Endodermal cell (in vitro differentiated cells): ENCODE measurements around the gene MLLT3. TPM values are rescaled to one million over a fixed set of nuclear protein-coding genes. Genes with fewer than 3 reads are reported as not detected.

ENCODE experiments used
- DNase-seq: peaks from one replicate; pipeline ENCODE4 v3.0.0-alpha.2; 2017
- H3K27ac ChIP-seq: 2 replicates; pipeline ENCODE4 v1.5.1; 2013; ENCODE audit warnings: mild to moderate bottlenecking, low read depth, low read length, moderate library complexity
- H3K27me3 ChIP-seq: 2 replicates; pipeline ENCODE4 v1.6.1; 2013; ENCODE audit warnings: mild to moderate bottlenecking, low read length, moderate library complexity; ENCODE audit not compliant: insufficient read depth, control insufficient read depth, poor library complexity, severe bottlenecking
- H3K36me3 ChIP-seq: 2 replicates; pipeline ENCODE4 v1.7.0; 2013; ENCODE audit warnings: mild to moderate bottlenecking, low read length, moderate library complexity; ENCODE audit not compliant: control insufficient read depth, insufficient read depth
- H3K4me1 ChIP-seq: one replicate; pipeline ENCODE4 v1.7.0; 2013; ENCODE audit warnings: low read length; ENCODE audit not compliant: control insufficient read depth, insufficient read depth
- H3K4me3 ChIP-seq: 2 replicates; pipeline ENCODE4 v1.5.1; 2013; ENCODE audit warnings: mild to moderate bottlenecking, low read length, moderate library complexity
- H3K9ac ChIP-seq: 2 replicates; pipeline ENCODE4 v1.6.1; 2013; ENCODE audit warnings: mild to moderate bottlenecking, low read length, moderate library complexity; ENCODE audit not compliant: poor library complexity, severe bottlenecking; ENCODE audit errors: extremely low read depth
- H3K9me3 ChIP-seq: 2 replicates; pipeline ENCODE4 v1.6.1; 2013; ENCODE audit warnings: mild to moderate bottlenecking, low read length, moderate library complexity; ENCODE audit not compliant: control insufficient read depth
- H3K27ac Mint-ChIP-seq: 2 replicates; pipeline ENCODE4 v1.8.0; 2020; ENCODE audit warnings: mixed read lengths
- H3K27me3 Mint-ChIP-seq: 2 replicates; pipeline ENCODE4 v1.8.0; 2021; ENCODE audit warnings: mild to moderate bottlenecking, mixed read lengths; ENCODE audit not compliant: insufficient read depth
- H3K36me3 Mint-ChIP-seq: 2 replicates; pipeline ENCODE4 v1.8.0; 2020; ENCODE audit warnings: low read depth, mixed read lengths
- H3K4me1 Mint-ChIP-seq: 2 replicates; pipeline ENCODE4 v1.8.0; 2020; ENCODE audit warnings: mixed read lengths
- H3K4me3 Mint-ChIP-seq: 2 replicates; pipeline ENCODE4 v1.8.0; 2020; ENCODE audit warnings: mild to moderate bottlenecking, moderate library complexity, mixed read lengths
- H3K9me3 Mint-ChIP-seq: 2 replicates; pipeline ENCODE4 v1.8.0; 2020; ENCODE audit warnings: mild to moderate bottlenecking, mixed read lengths
- CTCF ChIP-seq: fragments of 200-600 bp; sonication (generic); conservative IDR thresholded peaks from 2 replicates; pipeline ENCODE4 v1.5.0; 2021; ENCODE audit warnings: antibody characterized with exemption, mild to moderate bottlenecking
- WGBS, 2 experiments: methylation state at CpG; one replicate each; pipeline versions ENCODE4 v1.1.5 to v1.1.7; 2013; ENCODE audit warnings: missing lambda C conversion rate in 2 of 2, mixed read lengths in 1 of 2; ENCODE audit not compliant: insufficient coverage in 1 of 2, insufficient read length in 1 of 2; 5-methylcytosine and 5-hydroxymethylcytosine counted together
- total RNA-seq, 2 donors: library from RNA; stranded (reverse); fragmentation: NEBNext Ultra II Directional in 1 of 2; extraction: Animal tissue kit (Norgen Biotek cat#: 25700) in 1 of 2; gene quantifications; 2 replicates in 1 of 2; 3 replicates in 1 of 2; pipeline ENCODE4 v1.2.1, GENCODE V29; 2021

The MLLT3 gene
- total RNA-seq, 2 donors from 2014 or later, result 5.5 to 12.2 TPM

GRCh38 chr9:20491612-20492011 lies 130.7 kb downstream of the MLLT3 start:
- no peaks in the 10 kb centered on the region for H3K9me3 Mint-ChIP-seq
- H3K9me3 ChIP-seq, result no peaks in the 10 kb centered on the region
- H3K27ac ChIP-seq, result no peak overlapping the region
- no peaks in the 10 kb centered on the region for H3K36me3 ChIP-seq
- H3K4me3 ChIP-seq, result no peak overlapping the region
- no peak overlapping the region for H3K9ac ChIP-seq
- TF ChIP-seq CTCF, result no peak
- no peak overlapping the region for H3K4me3 Mint-ChIP-seq
- 100% methylated on average over 1 of the region's 1 CpG; no CpG with 5 or more reads in 1 of the 2 experiments for WGBS, 2 experiments
- DNase-seq, result no peak
- H3K27me3 ChIP-seq, result no peaks in the 10 kb centered on the region
- peaks cover 32% of the 10 kb centered on the region for H3K4me1 Mint-ChIP-seq
- H3K27ac Mint-ChIP-seq, result no peak overlapping the region
- no peaks in the 10 kb centered on the region for H3K27me3 Mint-ChIP-seq
- no peaks in the 10 kb centered on the region for H3K36me3 Mint-ChIP-seq
- peaks cover 10% of the 10 kb centered on the region for H3K4me1 ChIP-seq

GRCh38 chr9:20490246-20490834 lies 132.0 kb downstream of the MLLT3 start:
- Histone ChIP-seq H3K4me3 (no peak overlapping the region), H3K36me3 (no peaks in the 10 kb centered on the region), H3K4me1 (peaks cover 10% of the 10 kb centered on the region), H3K9ac (no peak overlapping the region), H3K27me3 (no peaks in the 10 kb centered on the region), H3K27ac (no peak overlapping the region), H3K9me3 (no peaks in the 10 kb centered on the region)
- Mint-ChIP-seq H3K9me3 (no peaks in the 10 kb centered on the region), H3K4me1 (peaks cover 30% of the 10 kb centered on the region), H3K27ac (no peak overlapping the region), H3K27me3 (no peaks in the 10 kb centered on the region), H3K4me3 (no peak overlapping the region), H3K36me3 (no peaks in the 10 kb centered on the region)
- peak; percentile 68 for DNase-seq
- no peak for TF ChIP-seq CTCF
- WGBS, 2 experiments, result 91 to 96% methylated on average over 3 to 4 of the region's 4 CpGs

GRCh38 chr9:20488691-20489090 lies 133.6 kb downstream of the MLLT3 start:
- H3K9ac ChIP-seq, result no peak overlapping the region
- Mint-ChIP-seq H3K4me3 (no peak overlapping the region), H3K4me1 (peaks cover 22% of the 10 kb centered on the region), H3K27me3 (no peaks in the 10 kb centered on the region), H3K27ac (no peak overlapping the region), H3K36me3 (no peaks in the 10 kb centered on the region), H3K9me3 (no peaks in the 10 kb centered on the region)
- no peak overlapping the region for H3K4me3 ChIP-seq
- no peaks in the 10 kb centered on the region for H3K27me3 ChIP-seq
- no peak for DNase-seq
- H3K27ac ChIP-seq, result no peak overlapping the region
- 83 to 91% methylated on average over 1 of the region's 1 CpG for WGBS, 2 experiments
- peaks cover 6% of the 10 kb centered on the region for H3K4me1 ChIP-seq
- no peaks in the 10 kb centered on the region for H3K36me3 ChIP-seq
- no peaks in the 10 kb centered on the region for H3K9me3 ChIP-seq
- TF ChIP-seq CTCF, result no peak
